Stimulated activated CD8-positive, alpha-beta memory T cell treated with anti-CD3 and anti-CD28 coated beads, Interleukin-15, amount 100 ng/mL, for 48 hours (primary cell): Measurements from ENCODE around the gene TMEM39A.

ENCODE experiments used
- DNase-seq, 2 donors: peaks; one replicate each; pipeline ENCODE4 v3.0.0-alpha.2; 2020; ENCODE audit warnings: low read depth in 2 of 2

Gene TMEM39A, protein sequence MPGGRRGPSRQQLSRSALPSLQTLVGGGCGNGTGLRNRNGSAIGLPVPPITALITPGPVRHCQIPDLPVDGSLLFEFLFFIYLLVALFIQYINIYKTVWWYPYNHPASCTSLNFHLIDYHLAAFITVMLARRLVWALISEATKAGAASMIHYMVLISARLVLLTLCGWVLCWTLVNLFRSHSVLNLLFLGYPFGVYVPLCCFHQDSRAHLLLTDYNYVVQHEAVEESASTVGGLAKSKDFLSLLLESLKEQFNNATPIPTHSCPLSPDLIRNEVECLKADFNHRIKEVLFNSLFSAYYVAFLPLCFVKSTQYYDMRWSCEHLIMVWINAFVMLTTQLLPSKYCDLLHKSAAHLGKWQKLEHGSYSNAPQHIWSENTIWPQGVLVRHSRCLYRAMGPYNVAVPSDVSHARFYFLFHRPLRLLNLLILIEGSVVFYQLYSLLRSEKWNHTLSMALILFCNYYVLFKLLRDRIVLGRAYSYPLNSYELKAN

DNA sequence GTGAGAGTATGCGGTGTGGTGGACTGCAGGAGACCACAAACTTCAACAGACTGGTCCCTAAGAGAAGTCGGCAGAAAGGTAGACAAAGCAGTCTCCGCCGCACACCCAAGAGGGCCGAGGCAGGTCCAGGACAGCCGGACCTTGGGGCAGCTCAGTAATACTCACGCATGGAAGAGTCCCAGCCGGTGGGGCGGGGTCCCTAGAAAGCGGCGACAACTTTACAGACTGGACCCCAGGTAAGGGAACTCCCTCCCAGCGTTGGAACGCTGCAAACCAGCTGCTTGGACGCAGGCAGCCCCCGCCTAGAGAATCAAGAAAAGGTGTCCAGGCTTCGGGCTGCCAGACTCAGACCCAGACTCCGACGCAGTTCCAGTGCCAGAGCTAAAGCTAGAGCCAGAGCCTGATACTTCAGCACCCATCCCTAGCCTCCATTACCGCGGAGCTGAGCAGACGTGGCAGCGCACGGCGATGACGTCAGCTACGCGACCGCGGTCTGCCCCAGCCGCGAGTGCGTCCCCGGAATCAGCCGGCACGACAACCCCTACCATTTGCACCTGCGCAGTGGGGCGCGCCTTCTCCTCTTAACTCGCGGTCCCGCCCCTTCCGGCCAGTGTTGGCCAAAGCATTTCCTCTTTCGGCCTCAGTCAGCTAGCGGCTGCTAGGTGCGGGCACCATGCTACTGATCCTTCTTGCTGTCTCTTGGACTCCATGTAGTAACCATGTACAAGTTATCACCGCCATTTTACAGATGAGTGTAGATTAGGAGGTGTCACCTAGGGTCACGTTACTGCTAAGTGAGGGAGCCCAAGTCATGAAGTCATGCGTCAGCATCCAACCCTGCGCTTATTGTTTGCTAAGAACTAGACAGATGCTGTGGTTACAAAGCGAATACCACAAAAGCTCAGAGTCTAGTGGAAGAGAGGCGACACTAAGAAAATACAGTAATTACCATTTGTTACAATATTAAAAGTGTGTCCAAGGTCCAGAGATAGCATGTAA is at the start of gene TMEM39A:
Gene TMEM39A (minus strand): TSS at position 445 of the 999 bp plus-strand sequence. CDS start 1,541 bp downstream, outside the sequence.
- peak; percentile 98 to 99 for DNase-seq

DNA sequence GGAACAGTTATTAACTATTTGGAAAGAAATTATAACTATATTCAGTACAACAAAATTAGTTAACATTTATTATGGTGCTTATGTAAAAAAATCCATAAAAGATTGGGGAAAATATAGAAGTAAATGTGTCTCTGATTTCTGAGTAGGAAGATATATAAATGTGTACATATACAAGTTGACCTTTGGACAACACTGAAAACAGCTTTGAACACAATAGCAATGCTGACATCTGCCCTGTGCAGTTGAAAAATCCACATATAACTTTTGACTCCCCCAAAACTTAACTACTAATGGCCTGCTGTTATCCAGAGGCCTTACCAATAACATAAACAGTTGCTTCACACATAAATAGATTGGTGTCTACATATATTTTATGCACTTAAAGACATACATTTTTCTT is 47.3 kb upstream of the TMEM39A start:
- no peak for DNase-seq

DNA sequence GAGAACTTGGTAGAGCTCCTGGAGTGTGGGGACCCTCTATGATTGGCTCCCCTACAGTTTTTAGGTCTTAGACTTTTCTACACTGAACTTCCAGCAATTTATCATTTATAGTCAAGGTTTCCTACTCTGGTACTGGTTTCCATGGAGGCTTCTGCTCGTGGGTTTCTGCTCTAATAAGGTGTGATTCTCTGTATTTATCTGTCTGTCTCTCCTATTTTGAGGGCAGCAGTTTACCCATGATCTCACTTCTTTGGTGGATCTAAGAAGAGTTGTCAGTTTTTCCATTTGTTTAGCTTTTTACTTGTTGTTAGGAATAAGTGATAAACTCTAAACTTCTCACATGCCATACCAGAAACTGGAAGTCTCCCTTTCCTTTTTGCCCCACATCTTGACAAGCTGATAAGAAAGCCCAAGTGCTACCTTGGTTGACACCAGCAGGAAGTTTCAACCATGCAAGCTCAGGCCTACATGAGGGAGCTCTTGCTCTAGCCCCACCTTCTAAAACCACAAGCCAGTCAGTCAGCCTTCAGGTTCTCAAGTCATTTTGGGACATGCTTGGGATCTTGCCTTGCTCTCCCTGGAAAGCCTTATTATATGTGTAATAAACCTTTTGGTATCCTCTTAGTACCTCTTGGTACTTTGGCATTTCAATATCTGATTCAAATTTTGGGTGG is 44.9 kb upstream of the TMEM39A start:
- no peak for DNase-seq

DNA sequence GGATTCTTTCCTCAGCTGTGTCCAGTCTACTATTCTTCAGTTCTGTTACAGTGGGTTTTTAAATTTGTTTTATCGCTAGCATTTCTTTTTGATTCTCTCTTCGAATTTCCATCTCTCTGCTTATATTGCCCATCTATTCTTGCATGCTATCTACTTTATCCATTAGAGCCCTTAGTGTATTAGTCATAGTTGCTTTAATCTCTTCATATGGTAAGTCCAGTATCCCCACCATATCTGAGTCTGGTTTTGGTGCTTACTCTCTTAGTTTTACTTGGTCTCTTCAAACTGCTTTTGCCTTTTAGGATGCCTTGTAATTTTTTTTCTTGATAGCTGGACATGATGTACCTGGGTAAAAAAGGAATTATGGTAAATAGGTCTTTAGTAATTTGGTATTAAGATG is 44.0 kb upstream of the TMEM39A start:
- DNase-seq: no peak

DNA sequence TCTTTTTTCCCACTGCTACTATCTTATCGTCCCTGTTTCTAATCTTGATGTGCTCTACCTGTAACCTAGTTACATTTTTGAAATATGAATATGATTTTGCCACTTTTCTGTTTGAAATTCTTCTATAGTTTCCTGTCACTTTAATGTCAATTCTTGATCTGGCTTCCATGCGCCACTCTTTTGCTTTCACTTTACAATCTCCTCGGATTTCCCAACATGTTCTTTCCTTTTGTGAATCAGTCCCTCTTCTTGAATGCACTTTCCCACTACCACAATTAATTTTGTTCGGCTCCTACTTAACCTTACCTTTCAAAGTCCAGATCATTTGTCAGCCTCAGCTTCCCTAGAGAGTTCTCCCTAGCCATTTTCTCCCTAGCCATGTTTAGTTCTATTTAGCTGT is 43.2 kb upstream of the TMEM39A start:
- DNase-seq: no peak

DNA sequence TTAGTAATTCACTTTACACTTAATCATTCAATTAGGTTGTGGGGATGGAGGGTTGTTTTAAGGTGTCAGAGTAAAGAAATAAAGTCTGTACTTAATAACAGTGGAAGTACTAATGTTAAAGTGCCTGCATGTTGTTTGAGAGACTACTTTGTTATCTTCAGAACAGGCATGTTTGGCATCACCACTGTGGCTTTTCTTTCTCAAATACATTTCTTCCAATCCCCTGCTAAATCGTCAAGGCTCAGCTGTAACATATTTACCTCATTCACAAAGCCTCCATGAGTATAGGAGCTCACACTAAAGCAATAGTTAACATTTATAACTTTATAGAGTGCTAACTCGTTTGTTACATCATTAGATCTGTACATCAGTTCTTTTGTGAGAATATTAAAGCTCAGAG is 37.5 kb upstream of the TMEM39A start:
- no peak for DNase-seq

DNA sequence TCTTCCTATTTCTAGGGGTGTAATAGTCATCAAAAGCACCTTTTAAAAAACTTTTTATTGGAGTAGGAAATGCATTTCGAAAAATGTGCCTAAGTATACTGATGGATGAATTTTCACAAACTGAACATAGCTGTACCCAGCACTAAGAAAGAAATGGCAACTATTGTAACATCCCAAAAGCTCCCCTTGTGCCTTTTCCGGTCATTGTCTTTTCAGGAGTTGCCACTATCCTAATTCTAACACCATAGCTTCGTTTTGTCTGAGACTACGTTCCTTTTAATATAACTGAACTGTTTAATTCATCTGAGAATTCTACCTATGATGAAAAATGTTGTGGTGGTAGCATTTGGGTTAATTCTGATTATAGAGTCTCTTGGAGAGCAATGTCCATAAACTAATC is 36.9 kb upstream of the TMEM39A start:
- DNase-seq: no peak

DNA sequence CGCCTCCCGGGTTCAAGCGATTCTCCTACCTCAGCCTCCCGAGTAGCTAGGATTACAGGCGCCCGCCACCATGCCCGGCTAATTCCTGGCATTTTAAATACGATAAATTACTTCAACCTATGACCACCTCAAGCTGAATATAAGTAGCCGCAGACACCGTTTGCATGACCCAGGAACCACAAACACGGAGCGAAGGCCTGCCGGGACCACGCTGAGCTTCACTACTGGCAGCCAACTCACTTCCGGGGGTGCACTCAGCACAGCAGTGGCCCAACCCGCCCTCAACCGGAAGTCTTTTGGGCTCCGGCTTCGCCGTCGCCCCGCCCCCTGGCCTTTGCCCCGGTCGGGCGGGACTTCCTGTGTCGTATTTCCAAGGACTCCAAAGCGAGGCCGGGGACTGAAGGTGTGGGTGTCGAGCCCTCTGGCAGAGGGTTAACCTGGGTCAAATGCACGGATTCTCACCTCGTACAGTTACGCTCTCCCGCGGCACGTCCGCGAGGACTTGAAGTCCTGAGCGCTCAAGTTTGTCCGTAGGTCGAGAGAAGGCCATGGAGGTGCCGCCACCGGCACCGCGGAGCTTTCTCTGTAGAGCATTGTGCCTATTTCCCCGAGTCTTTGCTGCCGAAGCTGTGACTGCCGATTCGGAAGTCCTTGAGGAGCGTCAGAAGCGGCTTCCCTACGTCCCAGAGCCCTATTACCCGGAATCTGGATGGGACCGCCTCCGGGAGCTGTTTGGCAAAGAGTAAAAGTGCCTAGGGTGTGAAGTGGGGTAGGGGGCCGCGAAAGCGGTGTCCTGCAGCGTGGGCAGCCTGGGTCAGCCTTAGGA is 35.0 kb upstream of the TMEM39A start, which contains the start of gene TIMMDC1:
Gene TIMMDC1 (plus strand): TSS at position 362 of the 826 bp plus-strand sequence. CDS start 187 bp downstream, at position 549.
- DNase-seq: peak; percentile 97 to 98

DNA sequence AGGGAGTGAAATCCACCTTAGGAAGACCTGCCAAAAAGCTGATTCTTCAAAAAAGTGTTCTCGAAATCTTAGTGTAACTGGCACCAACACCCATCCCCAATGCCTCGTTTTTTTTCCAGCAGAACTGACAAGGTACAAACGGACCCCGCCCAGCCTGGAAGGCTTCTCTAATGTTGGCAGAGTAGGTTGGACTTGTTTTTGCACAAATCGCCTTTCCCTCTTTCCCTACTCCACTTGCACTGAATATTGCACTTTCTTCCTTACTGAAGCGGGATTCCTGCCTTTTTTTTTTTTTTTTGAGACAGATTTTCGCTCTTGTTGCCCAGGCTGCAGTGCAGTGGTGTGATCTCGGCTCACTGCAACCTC is 34.4 kb upstream of the TMEM39A start:
- no peak for DNase-seq

DNA sequence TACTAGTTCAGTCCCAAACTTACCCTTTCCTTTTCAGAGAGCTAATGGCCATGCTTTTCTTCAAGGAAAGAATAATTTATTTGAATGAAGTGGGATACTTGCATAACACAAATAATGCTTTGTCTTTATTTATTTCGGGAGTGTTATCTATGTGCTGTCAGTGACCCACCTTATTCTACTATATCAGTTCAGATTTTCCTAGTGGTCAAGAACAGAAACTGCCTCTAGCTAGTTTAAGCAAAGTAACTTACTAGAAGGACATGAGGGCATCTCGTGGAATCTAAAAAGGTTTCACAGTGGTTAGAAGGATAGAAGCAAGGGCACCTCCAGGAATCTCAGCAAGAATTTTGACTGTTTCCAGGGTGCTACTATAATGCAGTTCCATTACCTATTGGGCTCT is 31.2 kb upstream of the TMEM39A start:
- DNase-seq: no peak

DNA sequence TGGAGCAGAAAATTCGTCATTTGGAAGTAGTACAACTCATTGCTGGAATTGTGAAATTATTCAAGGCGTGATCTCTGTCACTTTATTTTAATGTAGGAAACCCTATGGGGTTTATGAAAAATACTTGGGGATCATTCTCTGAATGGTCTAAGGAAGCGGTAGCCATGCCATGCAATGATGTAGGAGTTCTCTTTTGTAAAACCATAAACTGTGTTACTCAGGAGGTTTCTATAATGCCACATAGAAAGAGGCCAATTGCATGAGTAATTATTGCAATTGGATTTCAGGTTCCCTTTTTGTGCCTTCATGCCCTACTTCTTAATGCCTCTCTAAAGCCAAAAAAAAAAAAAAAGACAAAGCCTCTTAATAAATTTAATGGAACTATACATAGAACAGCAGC is 29.4 kb upstream of the TMEM39A start:
- no peak for DNase-seq

DNA sequence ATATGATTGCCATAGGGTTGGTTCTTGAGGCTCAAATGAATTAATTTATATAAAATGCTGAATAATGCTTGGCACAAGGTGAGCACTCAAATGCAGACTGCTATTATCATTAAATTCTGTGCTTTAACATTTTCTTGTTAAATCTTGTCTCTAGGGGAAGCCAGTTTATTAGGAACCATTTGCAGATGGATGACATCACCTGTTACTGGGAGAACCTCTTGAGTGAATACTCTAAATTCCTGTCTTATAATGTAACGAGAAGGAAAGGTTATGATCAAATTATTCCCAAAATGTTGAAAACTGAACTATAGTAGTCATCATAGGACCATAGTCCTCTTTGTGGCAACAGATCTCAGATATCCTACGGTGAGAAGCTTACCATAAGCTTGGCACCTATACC is 28.7 kb upstream of the TMEM39A start:
- DNase-seq: no peak

DNA sequence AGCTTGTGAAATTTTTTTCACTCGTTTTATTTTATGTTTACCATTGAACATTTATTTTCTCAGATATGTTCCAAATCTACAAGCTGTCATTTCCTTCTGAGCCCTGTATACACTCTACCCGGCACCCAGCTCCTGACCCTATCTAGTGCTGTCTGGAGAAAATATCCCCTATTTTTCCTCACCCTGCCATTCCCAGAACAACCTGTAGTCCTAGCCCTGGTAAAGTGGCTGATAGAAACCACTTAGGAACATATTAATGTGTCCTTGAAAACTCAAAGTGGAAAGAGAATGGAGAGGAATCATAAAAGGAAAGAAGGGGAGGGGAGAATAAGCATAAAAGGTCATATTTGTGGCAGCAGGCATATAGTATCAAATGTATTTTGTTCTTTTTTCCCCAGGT is 26.7 kb upstream of the TMEM39A start:
- DNase-seq: no peak

DNA sequence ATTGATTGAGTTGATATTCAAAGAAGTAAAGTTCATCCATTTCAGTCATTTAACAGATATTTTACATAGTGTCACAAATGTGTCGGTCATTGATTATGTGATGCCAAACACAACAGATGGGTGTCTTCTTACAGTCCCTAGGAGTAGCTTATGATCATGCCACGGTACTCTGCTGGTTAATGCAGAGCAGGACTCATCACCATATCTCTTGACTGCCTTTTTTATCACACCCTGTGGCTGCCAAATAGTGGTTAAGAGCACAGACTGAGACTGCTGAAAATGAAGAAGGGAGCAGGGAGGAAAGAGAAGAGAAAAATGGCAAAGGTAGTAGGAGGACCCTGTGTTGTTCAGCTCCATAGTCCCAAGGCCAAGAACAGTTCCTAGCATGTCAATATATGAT is 22.1 kb upstream of the TMEM39A start:
- DNase-seq: no peak

DNA sequence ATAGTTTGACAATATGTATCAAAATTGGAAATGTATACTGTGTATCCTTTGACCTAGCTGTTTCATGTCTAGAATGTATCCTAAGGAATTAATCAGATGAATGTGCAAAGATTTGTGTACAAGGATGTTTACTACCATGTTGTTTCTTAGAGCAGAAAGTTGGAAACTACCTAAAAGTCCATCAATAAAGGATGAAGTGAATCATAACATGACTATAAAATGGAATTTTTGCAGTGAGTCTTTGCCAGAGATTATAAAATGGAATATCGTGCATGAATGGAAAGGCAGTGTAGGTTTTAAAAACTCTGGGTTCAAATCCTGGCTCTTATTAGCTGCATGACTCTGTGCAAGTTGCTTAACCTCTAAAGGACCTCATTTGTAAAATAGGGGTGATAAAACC is 19.7 kb upstream of the TMEM39A start:
- DNase-seq: no peak

DNA sequence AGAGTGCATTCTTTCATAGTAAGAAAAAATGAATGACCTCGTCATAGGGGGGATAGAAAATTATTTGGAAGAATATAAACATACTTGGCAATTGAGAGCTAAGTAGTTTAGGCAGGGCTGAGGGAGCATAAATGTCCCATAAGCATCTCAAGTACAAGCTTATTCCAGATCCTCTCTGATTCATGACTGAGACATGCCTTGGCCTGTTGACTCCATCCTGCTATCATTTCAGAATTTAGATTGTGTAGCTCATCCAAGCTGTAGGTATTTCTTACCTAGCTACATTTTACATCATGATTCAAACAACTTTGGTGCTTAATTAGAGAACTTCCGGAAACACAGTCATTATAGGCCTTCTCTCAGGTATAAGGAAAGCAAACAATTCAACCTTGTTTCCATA is 17.7 kb upstream of the TMEM39A start:
- no peak for DNase-seq

DNA sequence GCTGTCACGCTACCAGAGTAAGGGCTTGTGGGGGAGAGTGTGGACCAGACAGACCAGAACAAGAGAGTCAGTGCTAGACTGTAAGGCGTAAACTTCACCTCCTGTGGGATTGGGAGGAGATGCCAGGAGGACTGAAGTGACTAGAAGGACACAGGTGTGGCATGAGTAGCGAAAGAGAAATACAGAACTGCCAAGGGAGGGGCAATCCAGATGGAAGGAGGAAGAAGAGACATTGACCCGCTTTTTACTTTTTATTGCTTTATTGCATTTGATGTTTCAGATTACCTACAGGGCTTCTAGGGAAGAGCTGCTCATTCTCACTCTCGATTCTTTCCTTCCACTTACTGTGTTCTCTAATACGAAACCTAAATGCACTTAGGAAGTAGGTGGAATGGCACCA is 7.5 kb upstream of the TMEM39A start:
- DNase-seq: no peak

DNA sequence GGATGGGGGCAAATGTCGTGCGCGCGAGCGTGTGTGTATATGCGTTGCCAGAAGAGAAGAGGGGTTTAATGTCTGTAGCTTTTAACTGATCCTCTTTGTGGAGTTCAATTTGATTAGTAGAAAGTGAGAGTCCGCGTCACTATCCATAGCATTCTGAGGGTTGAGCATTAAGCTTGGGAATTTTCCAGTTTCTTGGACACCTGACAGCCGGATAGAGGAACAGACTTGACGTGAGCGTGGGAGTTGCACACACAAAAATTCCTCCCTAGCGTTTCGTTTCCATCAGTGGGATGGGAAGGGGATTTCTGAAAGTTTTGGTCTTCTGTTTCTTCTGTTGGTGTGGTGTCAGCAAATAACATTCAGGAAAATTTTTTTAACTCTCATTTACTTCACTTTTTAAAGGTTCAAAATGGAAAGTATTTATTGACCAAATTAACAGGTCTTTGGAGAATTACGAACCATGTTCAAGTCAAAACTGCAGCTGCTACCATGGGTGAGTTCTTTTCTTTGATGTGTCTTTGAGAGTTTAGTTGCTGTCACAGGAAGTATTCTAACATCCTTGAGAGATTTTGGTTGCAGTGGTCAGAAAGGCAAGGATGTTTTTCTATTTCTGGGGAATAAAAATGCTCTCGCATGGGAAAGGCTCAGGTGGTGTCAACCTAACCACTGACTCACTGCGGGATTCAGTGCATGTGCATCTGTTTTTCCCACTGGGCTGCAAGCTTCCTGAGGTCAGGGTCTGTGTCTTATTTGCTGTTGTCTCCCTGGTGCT is 6.2 kb upstream of the TMEM39A start:
- no peak for DNase-seq

DNA sequence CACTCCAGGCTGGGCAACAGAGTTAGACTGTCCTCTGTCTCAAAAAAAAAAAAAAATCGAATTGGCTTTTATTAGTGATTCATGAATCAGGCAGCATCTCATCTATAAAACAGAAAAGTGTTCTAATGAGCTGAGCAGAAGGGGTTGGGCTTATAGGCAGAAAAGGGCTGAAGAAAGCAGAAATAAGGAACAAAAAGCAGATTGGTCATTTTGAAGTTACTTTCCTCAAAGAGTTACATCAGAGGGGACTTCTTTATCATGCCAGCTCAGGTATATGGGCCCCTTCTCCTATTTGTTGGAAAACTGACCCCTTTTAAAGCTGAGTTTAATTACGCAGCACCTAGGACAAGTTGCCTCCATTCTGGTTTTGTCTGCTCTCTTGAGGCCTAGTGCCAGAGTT is 4.6 kb upstream of the TMEM39A start:
- DNase-seq: no peak

DNA sequence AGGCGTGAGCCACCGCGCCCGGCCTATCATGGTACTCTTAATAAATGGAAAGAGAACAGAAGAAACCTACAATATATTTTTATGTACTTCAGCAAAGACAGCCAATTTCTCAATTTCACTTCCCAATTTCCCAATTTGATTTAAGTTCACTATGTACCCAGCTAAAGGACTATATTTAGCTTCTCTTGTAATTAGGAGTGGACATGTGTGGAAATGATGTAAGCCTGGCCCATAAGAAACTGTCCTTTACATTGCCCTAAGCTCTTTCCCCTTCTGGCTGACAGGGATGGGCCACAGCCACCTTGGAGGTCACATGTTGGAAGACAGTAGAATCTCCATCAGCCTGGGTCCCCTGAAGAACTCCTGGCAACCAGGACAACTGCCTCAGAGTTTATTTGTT is 6.2 kb downstream of the TMEM39A start:
- DNase-seq: no peak
